ENCODE measurements around the gene CLMN.
"Not testable (repeated sequence)": the region's sequence is repeated elsewhere in the genome, so short reads cannot be mapped to it uniquely, and the experiment has no call there.

CLMN gene

DNA sequence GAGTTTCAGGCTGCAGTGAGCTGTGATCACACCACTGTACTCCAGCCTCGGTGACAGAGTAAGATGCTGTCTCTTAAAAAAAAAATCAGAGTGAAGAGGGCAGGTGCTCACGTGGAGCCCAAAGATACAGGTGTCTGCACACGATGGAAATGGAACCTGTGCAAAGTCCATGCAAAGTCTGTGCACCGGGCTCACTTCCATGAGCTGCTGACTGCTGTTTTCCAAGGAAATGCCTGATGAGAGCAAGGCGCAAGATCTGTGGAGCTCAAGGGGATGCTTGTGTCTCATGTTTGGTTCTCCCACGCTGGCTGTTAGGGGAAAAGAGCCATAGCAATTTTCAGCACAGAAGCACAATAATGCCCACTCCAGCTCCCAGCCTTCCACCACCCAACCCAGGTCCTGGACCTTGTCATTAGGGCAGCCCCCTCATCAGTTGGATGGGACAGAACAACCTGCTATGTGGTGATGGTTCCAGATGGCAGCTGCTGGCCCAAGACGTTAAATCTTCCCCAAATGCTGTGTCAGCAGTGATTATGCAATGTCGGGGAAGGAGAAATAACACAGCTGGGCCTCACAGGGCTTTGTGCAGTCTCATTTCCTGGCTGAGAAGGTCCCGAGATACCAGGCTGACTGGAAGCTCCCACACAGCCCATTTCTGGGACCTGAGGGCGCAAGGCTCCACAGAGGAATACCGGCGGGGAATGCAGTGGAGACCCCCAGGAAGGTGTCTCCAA is 134.5 kb downstream of the CLMN start:
- no peak for DNase-seq

DNA sequence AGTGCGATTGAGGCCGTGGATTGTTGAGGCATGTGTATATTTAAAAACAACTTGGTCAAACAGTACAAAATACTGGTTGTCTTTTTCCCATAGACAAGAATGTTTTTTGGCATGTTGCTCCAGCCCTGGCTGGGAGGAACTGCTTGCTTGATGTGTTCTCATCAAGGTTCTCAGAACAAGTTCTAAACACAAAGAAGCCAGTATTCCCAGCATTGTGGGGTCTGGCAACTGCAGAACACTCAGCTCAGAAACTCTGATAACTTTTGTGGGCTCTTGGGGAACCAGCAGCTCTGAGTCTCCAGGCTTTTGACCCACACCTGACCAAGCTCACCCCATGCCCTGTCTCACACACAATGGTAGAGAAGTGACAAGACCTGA is 135.3 kb downstream of the CLMN start:
- no peak for DNase-seq

DNA sequence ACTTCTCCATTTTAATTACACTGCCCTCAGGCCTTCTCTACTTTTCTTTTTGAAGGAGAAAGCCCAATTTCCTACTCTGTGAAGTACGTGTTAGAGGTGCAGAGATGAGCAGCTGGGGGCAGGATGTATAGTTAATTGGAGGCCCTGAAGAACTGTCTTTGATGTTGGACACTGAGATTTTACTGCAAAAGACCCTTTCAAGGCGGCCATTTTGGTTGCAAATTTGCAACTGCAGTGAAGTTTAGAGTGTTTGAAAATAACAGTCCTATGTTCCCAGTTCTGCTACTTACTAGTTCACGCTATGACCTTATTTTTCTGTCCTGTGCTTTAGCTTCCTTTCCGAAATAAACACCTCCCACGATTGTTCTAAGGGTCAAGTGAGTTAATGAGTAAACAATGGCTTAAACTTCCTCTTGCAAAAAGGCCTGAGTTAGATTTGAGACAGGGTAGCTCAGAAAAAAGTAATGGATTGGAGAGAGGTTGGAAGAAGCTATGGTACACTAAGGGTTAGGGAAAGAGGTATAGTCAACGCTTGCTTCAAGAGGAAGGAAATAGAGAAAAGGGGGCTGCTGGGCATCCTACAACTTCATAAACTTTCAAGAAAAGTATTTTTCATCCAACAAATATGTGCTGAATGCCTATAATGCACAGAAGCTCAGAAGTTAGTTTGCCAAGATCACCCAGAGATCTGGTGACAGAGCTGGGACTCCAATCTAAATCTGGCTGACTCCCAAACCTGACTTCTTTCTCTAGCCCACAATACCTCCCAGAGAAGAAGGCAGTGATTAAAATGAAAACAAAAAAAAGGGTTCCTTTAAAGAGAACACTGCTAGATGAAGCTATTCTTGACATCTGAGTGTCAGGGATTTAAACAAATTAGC is 135.9 kb downstream of the CLMN start:
- no peak for DNase-seq

DNA sequence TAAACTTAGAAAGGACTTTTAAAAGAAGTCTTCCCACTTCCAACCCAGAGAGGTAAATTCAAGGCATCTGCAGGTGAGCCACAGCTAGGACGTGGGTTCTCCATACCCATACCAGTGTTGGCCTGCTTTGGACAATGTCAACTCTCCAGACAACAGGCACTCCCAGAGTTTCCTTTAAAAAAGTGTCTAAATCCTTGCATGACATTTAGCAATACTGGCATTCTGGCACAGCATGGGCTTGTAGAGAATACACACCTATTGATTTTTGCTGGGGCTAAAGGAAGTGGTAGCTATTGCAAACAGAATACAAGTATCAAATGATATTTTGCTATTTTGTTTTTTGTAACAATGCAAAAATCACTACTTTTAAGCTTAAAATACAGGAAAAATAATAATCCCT is 136.6 kb downstream of the CLMN start:
- DNase-seq, result no peak

DNA sequence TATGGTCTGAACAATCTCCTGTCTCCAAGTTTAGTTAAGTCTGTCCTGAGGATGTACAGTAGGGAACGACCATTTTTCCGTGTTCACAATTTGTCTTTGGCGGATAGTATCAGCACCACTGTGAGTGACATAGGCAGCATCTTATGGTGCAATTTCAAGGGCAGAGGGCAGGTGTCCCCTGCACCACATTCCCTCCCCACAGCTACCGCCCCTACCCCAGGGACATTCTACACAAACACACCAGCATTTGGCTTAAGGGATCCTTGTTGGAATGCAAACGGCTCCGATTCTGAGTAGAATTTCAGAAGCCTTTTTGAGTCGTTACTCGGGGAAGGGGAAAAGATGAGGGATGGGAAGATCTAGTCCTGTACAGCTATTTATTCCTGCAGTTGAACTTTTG is 137.3 kb downstream of the CLMN start:
- DNase-seq, result no peak

DNA sequence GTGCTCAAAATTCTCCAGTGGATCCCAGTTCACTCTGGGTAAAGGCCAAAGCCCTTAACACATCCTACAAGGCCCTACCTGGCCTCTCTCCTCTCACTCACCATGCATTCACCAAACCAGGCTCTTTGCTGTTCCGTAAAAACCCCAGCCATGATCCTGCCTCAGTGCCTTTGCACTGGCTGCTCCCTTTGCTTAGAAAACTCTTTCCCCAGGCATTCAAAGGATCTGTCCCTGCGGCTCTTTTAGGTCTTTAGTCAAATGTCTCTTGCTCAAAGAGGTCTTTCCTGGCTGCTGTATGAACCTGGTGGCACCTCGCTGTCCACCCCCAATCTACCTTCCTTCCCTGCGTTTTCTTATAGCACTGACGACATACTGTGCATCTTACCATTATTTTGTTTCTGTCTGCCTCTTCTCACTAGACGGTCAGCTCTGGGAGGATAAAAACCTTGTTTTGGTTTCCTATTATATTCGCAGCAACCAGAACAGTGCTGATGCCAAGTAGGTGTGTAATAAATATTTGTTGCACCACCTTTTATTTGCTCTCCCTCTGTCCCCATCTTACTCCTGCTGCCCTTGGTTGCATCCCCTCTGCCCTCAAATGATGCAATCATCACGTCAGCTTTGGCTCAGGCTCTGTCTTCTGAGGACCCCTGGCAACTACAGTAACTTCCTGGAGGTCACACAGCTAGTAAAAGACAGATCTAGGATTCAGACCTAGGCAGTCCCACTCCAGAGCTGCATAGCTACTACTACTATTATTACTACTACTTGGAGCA is 138.6 kb downstream of the CLMN start:
- no peak for DNase-seq

DNA sequence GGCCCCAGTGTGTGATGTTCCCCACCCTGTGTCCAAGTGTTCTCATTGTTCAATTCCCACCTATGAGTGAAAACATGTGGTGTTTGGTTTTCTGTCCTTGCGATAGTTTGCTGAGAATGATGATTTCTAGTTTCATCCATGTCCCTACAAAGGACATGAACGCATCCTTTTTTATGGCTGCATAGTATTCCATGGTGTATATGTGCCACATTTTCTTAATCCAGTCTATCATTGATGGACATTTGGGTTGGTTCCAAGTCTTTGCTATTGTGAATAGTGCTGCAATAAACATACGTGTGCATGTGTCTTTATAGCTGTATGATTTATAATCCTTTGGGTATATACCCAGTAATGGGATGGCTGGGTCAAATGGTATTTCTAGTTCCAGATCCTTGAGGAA is 144.0 kb downstream of the CLMN start:
- DNase-seq, result not testable (repeated sequence)

DNA sequence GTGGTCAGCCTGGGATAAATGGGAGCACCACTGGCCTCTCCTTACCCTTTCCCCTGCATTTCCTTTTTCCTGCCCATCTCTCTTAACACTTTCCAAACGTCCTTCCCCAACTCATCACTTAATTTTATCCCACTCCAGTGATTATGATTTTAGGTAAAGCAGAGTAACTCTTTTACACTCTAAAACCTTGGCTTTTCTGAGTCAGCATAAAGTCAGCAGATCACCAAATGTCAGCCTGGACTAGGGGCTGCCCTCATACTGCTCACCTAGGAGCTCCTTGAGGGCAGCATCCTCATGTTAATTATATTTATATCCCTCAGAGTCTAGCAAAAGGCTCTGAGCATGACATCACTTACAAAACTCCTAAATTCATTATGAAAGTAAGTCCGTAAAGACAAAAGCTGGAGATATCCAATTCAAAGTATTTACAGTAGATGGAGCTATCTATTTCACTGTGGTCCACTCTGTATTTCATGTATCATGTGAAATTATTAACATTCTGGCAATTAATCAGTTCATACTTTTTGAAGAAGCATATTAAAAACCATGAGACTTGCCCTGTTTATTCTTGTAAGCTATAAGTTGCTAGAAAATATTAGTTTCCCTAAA is 145.4 kb downstream of the CLMN start:
- no peak for DNase-seq

DNA sequence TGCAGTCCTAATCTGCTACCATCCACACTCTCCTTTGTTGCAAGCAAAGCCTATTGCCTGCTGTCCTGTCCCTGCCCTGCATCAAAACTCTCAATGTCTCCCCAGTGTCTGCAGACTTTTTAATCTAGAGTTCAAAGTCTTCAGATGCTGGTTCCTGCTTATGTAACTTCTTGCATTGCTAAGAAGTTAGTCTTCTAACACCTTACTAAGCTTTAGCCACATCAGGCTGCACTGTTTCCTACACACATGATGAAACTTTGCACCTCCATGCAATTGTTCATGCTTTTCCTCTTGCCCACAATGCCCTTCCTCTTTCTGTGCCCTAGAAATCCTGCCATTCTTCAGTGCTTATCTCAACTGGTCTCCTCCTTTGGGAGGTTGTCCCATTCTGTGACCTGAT is 146.2 kb downstream of the CLMN start:
- no peak for DNase-seq

DNA sequence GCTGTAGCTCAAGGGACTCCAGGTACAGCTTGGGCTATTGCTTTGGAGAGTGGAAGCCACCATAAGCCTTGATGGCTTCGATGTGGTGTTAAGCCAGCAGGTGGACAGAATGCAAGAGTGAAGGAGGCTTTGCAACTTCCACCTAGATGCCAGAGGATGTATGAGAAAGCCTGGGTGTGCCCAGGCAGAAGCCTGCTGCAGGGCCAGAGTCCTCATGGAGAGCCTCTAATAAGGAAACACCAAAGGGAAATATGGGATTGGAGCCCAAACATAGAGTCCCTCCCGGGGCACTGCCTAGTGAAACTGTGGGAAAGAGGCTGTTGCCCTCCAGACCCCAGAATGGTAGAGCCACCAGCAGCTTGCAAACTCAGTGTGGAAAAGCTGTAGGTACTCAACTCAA is 152.5 kb downstream of the CLMN start:
- no peak for DNase-seq

DNA sequence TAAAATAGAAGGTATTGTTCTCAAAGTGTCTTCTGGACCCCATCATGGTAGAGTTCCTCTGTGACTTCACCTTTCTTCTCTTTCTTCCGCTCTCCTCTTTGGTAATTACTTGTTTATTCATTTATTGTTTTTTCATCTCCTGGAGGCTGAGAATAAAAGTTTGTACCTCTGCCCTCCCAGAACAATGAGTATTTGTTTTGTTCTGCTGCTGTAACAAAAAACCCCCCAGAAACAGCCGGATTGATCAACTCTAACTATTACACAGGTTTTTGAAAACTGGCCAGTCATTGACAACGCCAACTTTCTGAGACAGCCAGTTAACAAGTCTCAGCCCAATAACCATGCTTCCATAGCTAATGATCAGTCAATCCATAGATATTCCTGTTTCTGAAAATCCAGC is 154.2 kb downstream of the CLMN start:
- no peak for DNase-seq

DNA sequence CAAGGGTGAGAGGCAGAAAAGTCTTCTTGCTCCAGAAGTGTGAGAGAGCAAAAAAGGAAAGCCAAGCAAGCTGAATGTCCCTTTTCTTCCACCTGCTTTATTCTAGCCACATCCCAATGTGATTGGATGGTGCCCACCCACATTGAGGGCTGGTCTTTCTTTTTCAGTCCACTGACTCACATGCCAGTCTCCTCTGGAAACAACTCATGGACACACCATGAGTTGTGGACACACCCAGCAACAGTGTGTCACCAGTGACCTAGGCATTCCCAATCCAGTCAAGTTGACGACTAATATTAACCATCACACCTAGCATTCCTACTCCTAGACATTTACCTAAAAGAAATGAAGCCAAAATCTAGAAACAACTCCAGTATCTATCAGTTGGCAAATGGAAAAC is 155.2 kb downstream of the CLMN start:
- DNase-seq, result no peak

DNA sequence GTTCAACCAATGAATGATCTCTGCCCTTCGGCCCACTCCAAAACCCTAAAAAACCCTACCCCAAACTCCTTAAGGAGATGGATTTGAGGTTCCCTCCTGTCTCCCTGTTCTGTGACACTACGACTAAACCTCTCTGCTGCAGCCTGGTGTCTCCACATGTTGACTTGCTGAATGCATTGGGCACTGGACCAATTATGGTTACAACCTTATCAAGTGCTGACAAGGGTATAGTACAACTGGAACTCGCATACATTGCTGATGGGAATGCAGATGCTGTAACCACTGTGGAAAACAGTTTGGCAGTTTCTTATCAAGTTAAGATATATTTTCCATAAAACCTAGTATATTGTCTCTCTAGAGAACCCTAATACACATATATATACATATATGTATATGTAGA is 156.0 kb downstream of the CLMN start:
- no peak for DNase-seq

DNA sequence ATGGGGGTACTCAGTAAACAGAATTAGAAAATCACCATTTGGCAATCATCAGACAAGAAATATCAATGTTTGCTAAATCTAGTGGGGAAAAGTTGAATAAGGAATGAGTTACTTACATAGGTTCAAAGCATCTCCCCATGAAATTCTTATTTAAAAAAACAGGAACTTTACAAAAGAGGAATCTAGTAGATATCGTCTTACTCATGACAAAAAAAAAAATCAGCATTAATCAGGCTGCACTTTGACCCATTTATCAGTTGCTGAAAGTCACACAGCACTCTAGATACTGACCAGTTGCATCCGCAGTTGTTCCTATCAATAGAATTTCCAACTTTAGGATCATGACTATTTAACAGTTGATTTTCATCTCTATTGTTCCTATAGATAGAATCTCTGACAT is 156.6 kb downstream of the CLMN start:
- DNase-seq, result no peak

DNA sequence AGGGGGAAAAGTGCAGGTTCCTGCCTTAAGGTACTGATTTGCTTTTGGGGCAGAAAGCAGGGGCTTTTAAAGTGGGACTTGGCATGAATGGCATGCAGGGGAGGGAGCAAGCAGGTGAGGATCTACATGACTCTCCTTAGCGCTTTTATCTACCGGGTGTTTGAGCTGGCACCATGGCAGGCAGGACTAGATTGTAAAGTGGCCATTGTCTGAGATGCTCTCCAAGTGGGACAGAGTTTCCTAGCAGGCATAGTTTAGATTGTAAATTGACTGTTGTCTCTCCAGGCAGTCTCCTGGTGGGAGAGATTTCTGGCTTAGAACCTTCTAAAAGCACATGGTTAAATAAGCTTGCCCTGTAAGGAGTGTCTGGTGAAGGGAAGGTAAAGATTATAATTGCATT is 157.1 kb downstream of the CLMN start:
- no peak for DNase-seq

DNA sequence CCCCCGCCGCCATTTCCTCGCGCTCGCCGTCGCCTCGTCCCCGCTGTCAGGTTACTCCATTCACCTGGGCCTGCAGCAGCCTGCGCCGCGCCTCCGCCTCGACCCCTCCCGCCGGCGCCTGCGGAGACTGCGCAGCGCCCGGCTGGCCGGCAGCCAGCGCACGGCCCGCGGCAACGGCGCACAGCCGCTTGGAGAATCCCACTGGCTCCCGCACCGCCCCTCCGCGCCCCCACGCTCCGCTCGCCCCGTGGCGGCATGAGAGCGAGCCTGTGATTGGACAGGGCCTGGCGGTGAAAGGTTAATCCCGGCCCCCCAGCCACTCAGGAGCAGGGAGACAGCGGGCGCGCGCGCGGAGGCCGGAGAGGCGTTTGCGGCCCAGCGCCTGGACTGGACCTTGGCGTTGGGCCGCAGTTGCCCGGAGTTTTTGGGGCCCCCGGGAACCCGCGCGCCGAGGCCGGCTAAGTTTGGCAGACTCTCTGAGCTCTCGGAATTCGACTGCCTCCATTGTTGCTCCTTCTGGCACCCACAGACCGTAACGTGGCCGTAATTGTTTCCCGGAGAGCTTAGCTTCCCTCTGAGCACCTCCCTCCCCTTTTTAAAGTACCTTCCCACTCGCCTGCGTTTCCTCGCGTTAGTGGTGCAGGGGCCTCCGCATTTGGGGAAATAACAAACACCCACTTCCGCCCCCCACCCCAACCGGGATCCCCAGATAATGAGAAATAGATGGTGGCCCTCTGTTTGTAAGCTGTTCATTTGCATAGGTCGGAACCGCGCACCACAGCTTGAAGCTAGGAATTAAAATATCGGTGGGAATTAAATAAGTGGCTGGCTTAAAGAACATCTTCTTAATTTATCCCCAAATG is 162.2 kb downstream of the CLMN start, which contains the start of gene DICER1:
Gene DICER1, minus strand, starts transcription at position 203 of the 863 bp plus-strand sequence. CDS start 24,071 bp downstream, outside the sequence.
- peak; percentile 96 for DNase-seq

DNA sequence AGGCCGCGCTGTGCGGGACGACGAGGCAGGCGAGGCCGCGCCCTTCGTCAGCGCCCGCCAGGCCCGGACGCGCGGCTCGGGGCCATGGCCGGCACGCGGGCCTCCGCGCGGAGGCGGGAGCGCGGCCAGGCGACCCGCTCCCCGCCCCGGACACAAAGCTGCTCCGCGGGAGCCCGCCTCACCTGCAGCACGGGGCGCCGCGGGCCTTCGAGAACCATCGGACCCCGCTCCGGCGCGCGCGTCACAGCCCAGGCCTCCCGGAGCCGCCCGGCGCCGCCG is 162.7 kb downstream of the CLMN start:
- DNase-seq, result no peak

DNA sequence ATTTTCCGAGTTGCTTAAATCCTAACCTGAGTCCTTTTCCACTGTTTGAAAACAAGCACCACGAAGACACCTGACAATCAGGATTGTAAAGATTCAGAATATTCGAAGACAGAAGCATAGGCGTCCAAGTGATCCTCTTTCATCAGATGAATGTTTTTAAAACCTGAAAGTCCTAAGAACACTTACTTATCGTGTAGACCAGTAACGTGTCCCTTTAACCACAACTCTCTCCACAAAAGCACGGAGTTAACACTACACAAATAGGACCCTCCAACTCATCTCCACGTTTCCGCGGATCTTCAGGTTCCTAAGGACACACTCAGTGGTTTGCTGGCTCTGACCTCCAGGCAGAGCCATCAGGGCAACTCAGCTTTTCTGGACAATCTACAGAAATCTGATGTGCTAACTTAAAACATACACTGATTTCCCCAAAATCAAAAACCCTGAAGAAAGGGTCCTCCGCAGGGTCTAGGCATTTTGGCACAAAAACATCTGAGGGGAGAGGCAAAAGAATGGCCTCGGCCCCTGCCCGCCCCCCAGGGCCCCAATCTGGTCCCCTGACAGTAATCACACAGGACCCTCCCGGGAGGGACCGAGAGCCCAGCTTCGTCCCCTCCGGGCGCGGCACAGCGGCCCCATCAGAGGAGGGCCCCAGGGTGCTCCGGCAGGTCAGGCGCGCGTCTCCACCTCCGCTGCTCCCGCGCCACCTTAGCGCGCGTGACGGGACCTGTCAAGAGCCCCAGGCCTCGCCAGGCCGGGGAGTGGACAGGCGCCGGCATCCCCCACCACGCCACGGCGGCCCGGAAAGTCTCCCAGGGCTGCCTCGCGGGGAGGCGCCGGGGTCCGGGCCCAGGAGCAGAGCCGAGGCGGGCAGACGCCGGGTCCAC is 163.3 kb downstream of the CLMN start:
- DNase-seq, result peak; percentile 29

DNA sequence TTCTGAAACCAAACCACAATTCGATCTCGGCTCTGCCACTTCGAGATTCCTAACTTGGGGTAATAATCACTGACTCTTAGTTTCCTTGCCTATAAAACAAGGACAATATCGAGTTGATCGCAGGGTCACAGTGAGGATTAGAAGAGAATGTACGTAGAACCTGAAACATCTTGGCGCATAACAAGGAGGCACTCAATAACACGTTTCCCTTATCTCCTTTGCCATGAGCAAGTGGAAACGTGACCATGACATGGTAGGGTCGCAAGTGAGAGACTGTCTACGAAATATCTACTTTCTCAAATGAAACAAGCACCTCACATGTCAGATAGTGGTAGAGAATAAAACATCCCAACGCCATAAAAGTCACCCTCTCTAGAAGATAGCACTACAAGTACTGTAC is 164.7 kb downstream of the CLMN start:
- DNase-seq, result no peak

DNA sequence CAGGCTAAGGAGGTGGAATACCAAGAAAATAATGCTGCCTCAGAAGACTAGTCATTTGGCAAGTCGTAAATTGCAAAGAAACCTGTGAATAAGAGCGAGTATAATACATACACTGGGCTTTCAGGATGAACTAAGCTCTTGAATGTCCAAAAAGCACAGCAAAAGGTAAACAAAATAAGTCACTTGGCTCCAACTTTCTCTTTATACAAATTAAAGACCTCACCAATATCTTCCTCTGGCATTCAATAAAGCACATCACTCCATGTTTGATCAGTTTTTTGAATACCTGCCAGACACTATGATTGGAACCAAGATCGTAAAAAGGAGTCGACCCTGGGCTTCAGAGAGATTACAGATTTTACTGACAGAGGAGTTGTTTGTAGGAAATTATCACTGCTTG is 165.8 kb downstream of the CLMN start:
- no peak for DNase-seq

DNA sequence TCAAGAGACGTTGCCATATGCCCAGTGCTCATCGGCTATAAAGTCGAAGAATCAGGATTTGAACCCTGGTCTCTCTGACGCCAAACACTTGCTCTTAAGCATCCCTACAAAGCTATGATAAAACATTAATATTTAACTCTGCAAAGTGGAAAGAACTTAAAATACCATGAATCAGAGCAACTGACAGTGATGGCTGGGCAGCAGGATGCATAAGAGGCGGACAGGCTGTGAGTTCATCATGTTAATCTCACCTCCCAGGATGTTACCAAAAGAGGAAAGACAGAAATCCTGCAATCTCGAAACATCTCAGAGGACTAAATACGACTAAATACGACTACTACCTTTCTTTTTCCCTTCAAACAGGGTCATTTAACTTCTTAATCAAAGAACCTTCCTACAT is 168.1 kb downstream of the CLMN start:
- no peak for DNase-seq

All from NCI-H2171 (cell line).